Measurements from ENCODE around the gene CES3.

CES3 gene

DNA sequence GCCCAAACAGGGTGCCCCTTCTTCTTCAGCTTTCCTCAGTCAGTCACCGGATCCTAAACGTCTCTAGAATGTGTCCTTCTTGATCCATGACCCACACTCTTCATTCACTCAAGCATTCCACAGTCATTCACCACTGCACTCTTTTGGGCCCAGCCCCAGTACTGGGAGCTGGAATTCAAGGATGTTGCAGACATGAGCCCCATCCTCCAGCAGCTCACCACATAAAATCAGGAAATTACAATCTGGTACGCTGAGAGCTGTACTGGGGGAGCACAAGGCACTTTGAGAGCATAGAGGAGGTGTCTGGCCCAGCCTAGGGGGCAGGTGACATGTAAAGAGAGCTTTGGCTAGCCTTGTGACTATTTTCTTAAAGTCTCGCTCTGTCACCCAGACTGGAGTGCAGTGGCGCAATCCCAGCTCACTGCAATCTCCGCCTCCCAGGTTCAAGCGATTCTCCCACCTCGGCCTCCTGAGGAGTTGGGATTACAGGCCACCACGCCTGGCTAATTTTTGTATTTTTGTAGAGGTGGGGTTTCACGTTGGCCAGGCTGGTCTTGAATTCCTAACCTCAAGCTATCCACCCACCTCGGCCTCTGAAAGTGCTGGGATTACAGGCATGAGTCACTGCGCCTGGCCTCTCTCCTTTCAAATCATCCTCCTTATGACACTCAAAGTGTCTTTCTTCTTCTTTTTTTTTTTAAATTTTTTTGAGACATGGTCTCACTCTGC is 46.0 kb downstream of the CES3 start:
- DNase-seq (ENCODE audit: low read depth in 2 of 2): no peak

DNA sequence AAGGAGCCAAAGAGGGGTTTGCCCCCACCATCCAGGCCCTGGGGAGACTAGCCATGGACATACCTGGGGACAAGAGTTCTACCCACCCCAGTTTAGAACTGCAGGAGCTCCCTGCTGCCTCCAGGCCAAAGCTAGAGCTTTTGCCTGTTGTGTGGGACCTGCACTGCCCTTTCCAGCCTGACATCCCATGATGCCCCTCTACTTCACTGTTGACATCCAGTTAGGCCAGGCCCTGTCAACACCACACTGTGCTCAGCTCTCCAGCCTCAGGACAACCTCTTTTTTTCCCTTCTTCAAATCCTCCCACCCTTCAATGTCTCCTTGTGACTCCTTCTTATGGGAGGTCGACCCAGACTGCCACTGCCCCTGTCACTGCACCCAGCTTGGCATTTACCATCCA is 48.1 kb downstream of the CES3 start:
- no peak for DNase-seq (ENCODE audit: low read depth in 2 of 2)

GRCh38 chr16:67011274-67011673 is 50.2 kb downstream of the CES3 start:
- no peak for DNase-seq (ENCODE audit: low read depth in 2 of 2)

GRCh38 chr16:67013233-67013822 is 52.3 kb downstream of the CES3 start:
- no peak for DNase-seq (ENCODE audit: low read depth in 2 of 2)

- peak; percentile 33 to 49 for DNase-seq (ENCODE audit: low read depth in 2 of 2)
Observed at GRCh38 chr16:67013823-67014633, 53.0 kb downstream of the CES3 start.

DNA sequence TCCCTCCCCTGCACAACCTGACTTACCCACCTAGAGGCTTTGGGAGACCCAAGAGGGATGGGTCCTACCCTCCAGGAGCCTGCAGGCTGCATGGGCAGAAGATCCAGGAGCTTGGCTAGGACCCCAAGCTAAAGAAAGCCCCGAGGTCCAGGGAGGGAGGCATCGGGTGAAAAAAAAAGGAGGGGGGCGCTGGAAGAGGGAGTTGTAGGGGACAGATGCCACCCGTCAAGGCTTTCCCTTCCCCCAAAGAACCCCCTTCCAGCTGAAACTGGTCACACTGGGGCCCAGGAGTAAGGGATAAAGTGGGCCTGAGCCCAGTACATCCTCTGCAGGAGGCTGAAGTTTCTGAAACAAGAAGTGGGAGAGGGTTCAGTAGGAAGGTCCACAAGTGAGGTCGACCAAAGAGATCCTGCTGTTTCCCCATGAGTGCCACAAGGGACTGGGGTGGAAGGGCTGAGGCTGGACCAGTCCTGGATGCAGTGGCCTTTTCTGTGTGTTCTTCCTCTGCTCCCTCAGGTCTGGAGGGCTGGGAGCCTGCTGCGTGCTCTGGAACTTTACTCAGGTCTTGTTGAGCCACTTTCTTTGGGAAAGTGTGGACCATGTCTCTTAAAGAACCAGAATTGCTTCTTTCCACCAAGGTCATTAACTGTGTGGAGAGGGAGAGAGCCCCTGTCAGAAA is 53.7 kb downstream of the CES3 start:
- DNase-seq (ENCODE audit: low read depth in 2 of 2): no peak

- DNase-seq (ENCODE audit: low read depth in 2 of 2): no peak
Observed at GRCh38 chr16:67015313-67015731, 54.3 kb downstream of the CES3 start.

DNA sequence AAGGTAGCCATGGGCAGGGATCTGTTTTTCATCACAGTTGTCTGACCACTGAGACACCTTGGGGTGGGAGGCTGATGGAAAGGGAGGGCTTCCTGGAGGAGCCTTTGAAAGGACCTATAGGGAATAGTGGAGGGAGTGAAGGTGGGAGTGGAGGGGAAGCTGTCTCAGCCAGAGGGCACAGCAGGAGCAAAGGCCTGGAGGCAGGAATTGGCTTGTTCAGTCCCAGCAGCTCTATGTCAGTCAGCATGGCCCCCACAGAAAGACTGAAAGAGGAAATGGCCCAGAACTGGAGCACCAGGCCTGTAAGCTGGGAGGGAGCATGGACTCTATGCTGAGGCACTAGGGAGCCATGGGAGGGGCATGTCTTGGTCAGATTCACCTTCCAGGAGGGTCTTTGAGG is 55.1 kb downstream of the CES3 start:
- DNase-seq (ENCODE audit: low read depth in 2 of 2): no peak

- no peak for DNase-seq (ENCODE audit: low read depth in 2 of 2)
Observed at GRCh38 chr16:67016681-67017420, 55.8 kb downstream of the CES3 start.

DNA sequence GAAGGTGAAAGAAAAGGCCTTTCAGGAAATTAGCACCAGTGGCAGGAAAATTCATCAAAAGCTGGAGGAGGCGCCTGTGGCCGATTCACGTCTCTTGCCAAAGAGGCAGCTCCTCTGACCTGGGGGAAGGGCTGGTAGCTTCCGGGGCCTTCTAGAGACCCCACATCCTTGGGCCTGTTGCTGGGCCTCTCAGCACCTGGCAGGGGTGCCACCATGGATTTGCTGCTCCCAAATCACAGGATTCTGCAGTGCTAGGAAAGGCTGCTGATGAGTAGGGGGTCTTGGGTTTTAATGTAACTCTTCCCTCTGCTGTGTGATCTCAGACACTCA is 56.3 kb downstream of the CES3 start:
- no peak for DNase-seq (ENCODE audit: low read depth in 2 of 2)

DNA sequence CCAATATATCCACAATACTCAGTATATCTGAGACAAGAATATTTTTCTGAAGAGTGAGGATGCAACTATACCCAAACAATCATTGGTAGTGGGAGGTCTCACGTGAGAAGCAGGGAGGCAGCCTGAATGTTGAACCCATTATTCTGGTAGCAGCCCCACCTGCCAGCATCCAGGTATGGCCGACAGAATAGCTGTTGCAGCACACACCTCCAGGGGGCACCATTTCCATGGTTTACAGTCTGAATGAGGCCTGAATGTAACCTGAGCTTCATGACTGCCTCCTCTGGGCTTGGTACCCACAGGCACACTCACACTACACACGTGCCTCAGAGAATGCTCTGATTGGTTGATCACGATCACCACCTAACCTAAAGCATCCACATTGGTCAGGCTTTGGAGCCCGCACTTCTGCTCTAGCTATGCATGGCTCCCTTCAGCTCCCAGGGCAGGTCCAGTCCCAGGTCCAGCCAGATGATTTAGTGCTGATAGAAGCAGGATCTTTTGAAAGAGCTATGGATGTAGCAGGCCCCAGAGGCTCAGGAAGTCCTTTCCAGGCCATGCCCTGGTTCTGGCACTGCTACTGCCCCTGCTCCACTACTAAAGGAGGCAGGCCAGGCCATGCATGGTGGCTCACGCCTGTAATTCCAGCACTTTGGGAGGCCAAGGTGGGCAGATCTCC is 56.9 kb downstream of the CES3 start:
- peak; percentile 64 to 69 for DNase-seq (ENCODE audit: low read depth in 2 of 2)

GRCh38 chr16:67019171-67019570 is 58.1 kb downstream of the CES3 start:
- DNase-seq (ENCODE audit: low read depth in 2 of 2): no peak

GRCh38 chr16:67021321-67021720 is 60.3 kb downstream of the CES3 start:
- no peak for DNase-seq (ENCODE audit: low read depth in 2 of 2)

- no peak for DNase-seq (ENCODE audit: low read depth in 2 of 2)
Observed at GRCh38 chr16:67022531-67023214, 61.6 kb downstream of the CES3 start.

DNA sequence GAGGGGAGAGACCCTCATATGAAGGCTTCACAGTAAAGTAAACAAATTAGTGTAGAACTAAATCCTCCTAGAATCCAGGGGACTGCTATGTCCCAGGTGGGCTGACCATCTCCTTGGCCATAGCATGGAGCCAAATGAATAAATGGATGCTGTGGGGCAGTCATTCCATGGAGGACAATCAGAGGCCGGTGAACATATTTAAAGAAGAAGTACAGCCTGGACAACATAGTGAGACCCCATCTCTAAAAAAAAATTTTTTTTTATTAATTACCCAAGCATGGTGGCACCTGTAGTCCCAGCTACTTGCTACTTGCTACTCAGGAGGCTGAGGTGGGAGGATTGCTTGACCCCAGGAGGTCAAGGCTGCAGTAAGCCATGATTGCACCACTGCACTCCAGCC is 62.6 kb downstream of the CES3 start:
- DNase-seq (ENCODE audit: low read depth in 2 of 2): no peak
